NCI-H1436 (cell line): ENCODE data around the gene SORT1.
"Not testable (repeated sequence)": the region's sequence is repeated elsewhere in the genome, so short reads cannot be mapped to it uniquely, and the experiment has no call there.

Experiments used
- DNase-seq: peaks from one replicate; lab custom pipeline; 2025; lab: John Stamatoyannopoulos, UW

SORT1 gene

GRCh38 chr1:109338608-109339007 lies 59.1 kb downstream of the SORT1 start:
- no peak for DNase-seq

- DNase-seq: no peak
Measured at GRCh38 chr1:109338091-109338490, 59.6 kb downstream of the SORT1 start.

DNA sequence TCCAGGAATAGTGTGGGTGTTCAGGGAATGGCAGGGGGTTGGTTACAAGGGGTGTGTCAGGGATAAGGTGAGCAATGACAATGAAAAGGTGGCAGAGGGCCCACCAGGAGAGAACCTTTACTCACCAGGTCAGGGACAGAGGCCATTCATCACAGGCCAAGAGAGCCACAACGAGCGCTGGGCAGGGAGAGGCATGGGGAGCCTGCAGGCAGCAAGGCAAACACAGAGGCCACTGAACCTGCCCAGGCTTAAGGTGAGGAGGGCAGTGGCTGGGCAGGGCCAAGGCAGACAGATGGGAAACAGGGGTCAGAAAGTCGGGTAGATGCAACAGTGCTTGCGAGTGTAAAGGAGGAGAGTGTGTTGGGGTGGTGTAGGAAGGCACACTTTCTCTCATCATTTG lies 62.6 kb downstream of the SORT1 start:
- DNase-seq: no peak

GRCh38 chr1:109331113-109331512 lies 66.6 kb downstream of the SORT1 start:
- DNase-seq: no peak

GRCh38 chr1:109327285-109327684 lies 70.4 kb downstream of the SORT1 start:
- DNase-seq: no peak

DNA sequence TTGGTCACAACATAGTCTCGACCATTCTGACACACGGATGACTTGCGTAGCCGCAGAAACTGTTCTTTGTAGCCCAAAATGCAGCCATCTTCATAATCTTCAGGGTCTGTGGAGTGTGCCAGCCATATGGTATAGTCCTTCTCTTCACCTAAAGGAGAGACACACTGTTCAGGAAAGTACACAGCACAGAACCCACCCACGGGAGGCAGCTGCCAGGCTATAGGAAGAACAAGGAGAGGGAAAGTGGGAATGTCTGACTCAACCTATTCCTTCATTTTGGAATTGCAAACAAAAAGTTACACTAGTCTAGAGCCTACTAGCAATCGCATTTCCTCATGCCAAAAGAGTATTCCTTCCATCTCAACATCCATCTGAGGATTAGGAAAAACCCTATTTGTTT lies 74.7 kb downstream of the SORT1 start:
- no peak for DNase-seq

DNA sequence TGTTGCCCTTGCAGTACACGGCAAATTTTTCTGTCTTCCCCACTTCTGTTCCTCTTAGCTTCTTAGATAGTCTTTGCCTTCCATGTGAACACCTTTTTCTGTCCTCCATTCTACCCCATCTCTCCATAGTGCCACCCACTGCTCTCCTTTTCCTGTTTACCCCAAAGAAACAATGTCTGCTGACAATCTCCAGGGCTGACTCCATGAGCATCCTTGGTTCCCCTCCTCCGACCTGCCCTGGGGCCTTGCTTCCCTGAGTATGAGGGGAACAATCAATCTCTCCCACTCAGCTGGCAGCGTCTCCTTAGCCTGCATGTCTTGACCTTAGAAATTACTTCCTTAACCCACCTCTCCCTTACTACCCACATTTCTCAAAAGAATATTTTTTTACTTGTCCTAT lies 78.6 kb downstream of the SORT1 start:
- no peak for DNase-seq

DNA sequence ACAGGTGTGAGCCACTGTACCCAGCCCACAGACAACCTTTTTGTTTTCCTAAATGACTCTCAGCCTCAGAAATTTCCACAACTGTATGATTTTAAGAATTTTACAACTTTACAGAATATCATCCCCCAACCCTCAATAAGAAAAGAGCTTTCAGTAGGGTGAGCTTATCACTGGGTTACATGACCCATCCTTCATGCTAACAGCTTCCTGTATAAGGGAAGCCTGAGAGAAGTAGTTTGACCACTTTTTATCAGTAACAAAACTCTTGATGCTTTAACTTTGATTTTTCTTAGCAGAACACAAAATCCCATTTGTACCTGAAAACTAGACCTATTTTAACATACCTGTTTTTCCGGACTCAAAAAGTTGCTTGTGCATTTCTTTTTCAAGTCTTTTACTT lies 81.2 kb downstream of the SORT1 start:
- DNase-seq: no peak

DNA sequence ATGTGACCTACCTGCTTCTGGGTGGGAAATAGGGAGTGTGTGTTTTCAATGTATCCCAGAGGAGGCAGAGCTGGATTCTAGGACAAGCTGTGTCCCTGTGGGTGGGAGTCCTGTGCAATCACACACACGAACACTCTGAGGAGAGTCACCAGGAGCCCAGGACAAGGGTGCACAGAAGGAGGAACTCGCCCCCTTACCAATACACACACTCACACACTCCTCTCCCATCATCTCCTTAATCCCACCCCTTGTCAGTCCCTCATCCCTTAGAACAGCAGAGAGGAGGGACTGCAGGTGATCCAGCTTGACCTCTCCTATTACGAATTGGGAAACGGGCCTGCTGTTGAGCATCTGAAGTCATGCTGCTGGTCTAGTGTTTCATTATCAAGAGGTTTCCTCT lies 82.4 kb downstream of the SORT1 start:
- DNase-seq: no peak

DNA sequence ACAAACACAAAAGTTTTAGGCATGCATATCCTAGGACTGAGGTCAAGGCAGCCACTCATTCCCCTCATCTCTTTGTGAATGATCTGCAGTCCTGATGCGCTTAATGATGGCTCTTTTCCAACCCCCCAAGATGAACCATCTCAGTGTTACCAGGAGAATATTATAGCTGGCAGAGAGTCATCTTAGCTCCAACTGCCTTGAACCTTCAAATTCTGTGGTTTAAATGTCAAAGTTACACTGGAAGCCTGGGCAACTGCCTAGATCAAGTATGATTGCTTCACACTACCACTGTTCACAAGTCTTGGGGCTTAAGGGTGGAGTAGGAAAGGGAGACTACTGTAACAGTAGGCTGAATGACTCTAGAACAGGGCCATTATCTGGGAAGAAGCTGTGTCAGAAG lies 82.9 kb downstream of the SORT1 start:
- DNase-seq: no peak

DNA sequence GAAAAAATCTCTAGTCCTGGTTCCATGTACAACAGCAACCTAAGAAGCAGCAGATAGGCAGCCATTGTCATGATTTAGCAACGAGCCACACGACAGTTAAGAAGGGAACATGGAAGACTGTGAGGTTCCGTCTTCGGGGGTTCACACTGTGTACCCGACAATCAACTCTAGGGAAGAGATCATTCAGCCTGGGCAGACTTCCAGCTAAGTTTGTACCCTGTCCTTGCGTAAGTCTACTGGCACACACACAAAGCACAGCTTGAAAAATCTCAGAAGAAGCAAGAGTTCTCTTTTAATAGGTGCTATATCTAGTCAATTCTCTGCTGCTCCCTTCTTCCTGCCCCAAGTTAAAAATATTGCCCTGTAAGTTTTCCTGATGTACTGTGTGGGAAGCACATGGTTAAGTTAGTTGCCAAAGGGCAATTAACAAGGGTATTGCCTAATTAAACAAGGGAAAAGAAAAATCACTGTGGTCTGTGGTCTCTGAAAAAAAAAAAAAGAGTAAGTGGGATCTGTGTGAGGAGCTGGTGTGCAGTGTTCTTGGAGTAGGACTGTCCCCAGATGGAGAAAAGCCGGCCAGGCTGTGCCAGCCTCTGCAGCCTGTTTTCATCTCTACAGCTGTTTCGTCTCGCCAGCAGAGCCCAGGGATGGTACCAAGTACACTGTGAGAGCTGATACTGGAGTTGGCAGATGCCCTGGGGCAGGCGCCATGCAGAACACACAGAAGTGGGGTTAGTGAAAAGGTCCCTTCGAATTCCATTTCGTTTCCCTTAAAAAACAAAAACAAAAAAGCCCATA lies 84.5 kb downstream of the SORT1 start:
- no peak for DNase-seq

- DNase-seq: no peak
Measured at GRCh38 chr1:109312246-109312645, 85.5 kb downstream of the SORT1 start.

DNA sequence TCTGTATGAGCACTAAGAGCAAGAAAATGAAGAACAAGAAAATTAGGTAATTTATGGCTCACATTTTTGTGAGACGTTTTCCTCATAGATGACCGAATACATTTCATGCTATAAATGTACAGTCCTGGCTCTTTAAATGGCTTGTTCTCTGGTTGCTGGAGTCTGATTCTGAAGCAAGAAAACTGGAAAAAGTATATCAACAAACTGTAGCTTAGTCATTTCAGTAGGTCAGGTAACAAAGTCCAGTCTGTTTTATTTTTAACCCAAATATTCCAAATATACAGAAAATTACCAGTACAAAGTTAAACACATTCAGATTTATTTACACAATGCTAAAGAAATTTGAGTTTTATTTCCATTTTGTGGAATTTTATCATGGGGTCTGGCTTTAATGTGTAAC lies 88.4 kb downstream of the SORT1 start:
- DNase-seq: no peak

DNA sequence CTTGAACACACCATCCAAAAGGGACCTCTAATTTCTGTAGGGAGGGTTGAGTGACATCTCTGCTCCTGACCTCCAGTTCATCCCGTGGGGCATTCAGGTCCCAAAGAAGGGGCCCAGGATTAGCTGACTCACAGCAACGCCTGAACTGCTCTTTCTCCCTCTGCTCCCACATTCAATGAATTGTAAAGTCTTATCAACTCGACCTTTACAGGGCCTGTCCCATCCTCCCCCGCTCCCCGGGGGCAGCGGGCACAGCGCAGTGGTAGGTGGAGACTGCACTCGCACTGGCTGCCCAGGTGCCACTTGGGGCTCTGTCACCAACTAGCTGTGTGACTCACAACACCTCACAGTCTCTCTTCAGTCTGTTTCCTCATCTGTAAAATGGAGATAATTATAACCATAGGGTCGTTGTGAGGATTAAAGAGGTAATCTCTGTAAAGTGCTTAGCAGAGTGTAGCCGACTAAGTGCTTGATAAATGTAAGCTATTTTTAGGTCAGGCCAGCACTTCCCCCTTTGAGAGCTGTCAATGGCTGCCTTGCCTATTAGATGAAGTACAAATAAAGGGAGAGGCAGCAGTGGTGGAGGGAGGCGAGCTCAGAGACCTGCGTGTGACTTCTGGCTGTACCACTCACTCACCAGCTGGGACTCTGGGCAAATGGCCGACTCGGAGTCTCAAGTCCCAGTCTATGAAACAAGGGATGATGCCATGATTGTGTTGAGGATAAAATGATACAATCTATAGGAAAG lies 90.3 kb downstream of the SORT1 start:
- DNase-seq: peak; percentile 90

GRCh38 chr1:109306832-109307273 lies 90.9 kb downstream of the SORT1 start, which contains the start of gene MYBPHL:
Gene MYBPHL, minus strand, starts transcription at chr1:109307011. Its CDS starts 20 bp downstream, at chr1:109306991.
- DNase-seq: peak; percentile 27

- DNase-seq: not testable (repeated sequence)
Measured at GRCh38 chr1:109305991-109306390, 91.7 kb downstream of the SORT1 start.

- DNase-seq: no peak
Measured at GRCh38 chr1:109304226-109304920, 93.3 kb downstream of the SORT1 start.

GRCh38 chr1:109301874-109302273 lies 95.8 kb downstream of the SORT1 start:
- DNase-seq: no peak

- no peak for DNase-seq
Measured at GRCh38 chr1:109300650-109301151, 97.0 kb downstream of the SORT1 start.

DNA sequence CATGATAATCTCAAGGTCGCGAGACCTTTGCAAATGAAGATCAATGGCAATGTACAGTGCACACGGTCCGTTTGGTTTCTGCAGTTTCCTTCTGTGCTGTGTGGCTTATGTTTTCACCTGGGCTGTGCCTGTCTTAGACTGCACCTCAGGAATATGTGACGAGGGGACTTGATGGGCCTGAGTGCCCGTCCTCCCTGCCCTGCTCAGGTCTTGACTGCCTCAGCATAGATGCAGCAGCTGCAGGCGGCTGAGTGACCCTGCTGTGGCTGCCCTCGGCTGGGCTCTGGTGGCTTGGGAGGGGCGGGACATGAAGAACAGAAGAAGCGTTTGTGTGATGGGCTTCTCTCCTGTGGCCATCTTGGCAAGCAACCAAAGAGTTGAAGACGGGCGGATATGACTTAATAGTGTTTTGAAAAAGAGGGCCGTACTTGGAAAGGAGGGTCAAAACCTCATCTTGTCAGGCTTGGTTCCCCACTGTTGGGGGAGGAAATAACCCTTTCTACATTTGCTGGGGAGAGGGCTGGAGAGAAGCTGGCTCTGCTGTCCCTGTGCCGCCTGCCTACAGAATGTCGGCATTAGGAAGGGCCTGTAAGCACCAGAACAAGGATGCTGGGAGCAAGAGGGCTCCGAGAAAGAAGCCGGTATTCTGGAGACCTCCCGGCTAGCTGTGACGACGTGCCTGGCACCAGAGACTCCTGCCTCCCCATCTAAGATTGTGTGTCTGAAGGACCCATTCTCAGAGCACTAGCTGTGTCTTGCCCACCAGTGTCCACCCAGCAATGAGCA lies 98.0 kb downstream of the SORT1 start:
- no peak for DNase-seq

DNA sequence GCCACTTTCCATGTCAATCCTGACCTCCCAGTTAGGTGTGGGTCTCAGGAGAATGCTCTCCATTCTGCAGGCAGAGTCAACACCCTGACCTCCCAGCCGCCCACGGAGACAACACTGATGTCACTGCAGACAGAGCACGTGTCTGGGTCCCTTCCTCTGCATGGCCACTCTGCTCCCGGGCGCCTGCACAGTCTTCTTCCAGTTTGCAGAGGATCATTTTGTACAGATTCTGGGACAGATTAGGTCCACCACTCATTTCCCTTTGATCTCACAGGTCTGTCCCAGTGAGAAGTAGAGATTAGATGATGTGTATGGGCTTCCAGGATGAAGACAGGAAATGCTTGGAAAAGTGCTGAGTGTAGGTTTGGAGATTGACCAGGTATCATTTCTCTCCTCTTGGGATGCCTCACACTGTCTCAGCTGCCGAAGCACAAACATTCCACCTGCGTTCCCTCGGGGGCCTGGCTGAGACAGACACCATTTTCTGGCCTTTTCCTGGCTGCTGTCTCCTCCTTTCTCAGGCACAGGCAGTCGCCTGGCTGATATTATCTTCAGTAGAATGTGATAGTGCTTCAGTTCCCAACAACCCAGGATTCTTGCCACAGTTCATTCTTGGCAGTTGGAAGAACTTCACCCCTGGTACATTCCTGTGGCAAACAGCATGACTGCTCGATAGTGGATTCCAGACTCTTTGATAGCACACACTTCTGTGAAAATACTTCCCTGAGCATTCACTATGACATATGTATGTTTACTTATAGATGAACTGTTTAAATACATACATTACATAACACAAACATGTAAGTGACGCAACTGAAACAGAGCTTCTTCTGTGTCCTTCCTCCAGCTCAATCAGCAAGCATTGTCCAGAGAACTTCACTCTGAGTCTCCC lies 98.8 kb downstream of the SORT1 start:
- no peak for DNase-seq
